HG02981 (cell line): ENCODE results near the gene OXA1L.
"Not testable (repeated sequence)": the region's sequence is repeated elsewhere in the genome, so short reads cannot be mapped to it uniquely, and the experiment has no call there.

Experiments used
- ATAC-seq: cut with Tn5 transposase; IDR thresholded peaks from one replicate; pipeline ENCODE4 v1.9.1; 2021; ENCODE audit warnings: mild to moderate bottlenecking, moderate library complexity; ENCODE audit not compliant: unreplicated experiment

Gene OXA1L

DNA sequence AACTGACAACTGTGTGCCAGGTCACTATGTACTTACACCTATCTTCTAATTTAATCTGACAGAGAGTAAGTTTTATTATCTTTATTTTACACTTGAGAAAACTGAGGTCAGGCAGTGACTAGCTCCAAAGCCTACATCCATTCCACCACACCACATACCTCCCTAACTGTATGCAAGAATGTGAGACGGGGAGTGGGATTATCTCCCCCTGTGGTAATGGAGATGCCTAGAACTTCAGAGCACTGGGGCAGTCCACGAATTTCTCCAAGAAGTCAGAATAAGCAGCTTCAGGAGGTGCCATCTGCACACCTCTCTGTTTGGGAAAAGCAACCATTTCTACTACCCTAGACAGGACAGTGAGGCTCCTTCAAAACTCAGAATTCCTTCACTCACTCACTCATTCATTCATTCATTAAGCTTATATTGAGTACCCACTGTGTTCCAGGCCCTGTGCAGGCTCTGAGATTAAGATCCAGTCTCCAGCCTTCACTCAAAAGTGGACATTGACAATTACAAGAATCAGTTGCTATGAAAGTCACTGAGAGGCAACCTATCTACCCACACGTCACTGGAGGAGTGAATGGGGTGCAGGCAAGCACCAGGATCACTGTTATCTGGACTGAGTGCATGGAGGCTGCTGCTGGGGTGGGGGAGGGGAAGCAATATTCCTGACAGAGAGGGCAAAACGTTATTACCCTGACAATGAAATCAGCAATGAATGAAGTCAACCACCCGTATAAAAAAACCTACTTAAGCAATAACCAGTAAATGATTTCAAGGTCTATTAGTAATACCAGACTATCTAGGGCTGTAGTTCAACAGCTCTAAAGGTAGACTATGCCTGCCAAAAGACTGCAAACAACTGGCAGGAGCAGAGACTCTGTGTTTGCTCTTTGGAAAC is 30.8 kb downstream of the OXA1L start:
- ATAC-seq = no peak

- no peak for ATAC-seq
These were observed 32.0 kb downstream of the OXA1L start for GRCh38 chr14:22798528-22798927.

DNA sequence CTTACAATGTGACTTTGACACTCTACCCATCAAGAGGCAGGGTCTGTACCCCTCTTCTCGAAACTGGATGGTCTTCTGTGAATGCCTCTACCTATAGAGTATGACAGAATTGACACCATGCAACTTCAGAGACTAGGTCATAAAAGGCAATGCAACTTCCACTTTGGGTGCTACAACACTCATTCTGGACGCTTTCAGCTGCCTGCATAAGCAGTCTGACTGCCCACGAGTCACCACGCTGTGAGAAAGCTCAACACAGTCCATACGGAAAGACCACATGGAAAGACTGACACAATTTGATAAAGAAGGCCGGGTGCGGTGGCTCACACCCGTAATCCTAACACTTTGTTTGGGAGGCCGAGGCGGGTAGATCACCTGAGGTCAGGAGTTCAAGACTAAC is 33.9 kb downstream of the OXA1L start:
- no peak for ATAC-seq

DNA sequence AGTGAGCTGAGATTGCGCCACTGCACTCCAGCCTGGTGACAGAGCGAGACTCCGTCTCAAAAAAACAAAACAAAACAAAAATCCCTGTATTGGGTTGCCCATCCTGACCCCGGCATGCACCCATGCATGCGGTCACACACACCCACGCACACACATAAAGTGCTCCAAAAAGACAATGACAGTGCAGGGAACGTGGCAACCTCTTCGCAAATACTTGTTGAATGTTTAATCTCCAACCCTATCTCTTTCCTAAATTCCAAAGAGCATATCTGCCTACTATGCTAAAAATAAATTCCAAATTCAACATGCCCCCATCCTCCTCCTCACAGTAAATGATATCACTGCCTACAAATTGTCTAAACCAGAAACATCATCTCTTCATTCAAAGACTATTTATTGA is 35.2 kb downstream of the OXA1L start:
- no peak for ATAC-seq

DNA sequence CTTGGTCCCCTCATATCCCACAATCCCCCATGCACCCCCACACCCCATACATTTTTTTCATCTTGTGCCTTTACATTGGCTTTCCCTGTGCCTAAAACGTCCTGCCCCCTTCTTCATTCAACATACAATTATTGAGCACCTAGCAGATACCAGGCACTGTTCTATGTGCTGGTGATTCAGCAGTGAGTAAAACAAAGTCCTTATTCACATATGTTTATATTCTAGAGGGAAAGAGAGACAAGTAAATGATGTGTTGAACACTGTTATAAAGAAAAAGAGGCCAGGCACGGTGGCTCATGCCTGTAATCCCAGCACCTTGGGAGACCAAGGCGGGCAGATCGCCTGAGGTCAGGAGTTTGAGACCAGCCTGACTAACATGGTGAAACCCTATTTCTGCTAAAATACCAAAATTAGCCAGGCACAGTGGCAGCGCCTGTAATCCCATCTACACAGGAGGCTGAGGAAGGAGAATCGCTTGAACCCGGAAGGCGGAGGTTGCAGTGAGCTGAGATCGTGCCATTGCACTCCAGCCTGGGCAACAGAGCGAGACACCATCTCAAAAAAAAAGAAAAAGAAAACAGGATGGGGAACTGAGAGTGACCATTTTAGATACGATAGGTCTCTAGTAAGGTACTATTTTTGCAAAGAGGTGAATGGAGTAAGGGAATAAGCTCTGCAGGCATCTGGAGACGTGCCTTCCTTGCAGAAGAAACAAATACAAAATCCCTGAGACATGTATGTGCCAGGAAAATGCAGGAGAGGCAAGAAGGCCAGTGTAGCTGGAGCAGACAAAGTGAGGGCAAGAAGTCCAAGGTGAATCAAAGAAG is 36.6 kb downstream of the OXA1L start:
- peak; percentile 40 for ATAC-seq

GRCh38 chr14:22803687-22803974 is 37.1 kb downstream of the OXA1L start:
- peak; percentile 35 for ATAC-seq

GRCh38 chr14:22805235-22805634 is 38.7 kb downstream of the OXA1L start:
- not testable (repeated sequence) for ATAC-seq

- no peak for ATAC-seq
These were observed 41.1 kb downstream of the OXA1L start for GRCh38 chr14:22807432-22808087.

DNA sequence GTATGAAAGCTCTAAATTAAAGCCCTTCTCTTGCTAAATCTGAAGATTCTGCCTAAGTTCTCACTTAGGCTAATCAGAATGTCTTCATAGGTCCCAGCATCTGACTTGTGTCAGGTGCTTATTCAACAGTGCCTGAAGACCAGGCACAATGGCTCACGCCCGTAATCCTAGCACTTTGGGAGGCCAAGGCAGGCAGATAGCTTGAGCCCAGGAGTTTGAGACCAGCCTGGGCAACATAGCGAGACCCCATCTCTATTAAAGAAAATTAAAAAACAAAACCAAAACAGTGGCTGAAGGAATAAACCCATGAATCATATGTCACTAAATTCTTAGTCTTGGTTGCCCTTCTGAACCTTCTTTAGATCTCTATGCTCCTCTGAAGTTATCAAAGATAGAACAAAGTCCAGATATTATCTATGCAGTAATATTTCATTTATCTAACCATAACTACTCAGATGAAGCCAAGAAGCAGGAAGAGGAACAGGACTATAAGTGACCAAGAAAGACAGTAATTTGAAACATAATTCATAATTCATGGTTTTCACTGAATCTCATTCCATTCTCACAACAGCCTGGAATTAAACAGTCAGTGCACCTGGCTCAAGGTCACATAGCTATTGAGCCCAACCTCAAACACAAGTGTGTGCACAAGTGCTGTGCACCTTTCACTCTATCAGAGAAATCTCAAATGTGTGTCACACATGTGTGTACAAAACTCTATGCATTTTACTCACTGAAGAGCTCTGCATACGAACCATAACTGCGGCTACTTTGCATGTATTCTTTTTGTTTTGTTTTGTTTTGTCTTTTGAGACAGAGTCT is 42.1 kb downstream of the OXA1L start:
- ATAC-seq = no peak

DNA sequence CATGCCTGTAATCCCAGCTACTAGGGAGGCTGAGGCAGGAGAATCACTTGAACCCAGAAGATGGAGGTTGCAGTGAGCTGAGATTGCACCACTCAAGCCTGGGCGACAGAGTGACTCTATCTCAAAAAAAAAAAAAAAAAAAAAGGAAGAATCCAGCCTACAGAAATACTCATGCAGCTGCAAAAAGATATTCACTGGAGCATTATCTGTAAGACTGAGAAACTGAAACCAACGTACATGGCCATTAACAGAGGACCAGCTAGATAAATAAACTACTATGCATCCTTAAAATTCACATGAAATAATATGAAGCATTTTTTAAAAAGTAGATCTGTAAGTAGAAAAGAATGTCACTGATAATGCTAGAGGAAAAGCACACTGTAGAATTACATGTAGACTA is 45.2 kb downstream of the OXA1L start:
- ATAC-seq = no peak

DNA sequence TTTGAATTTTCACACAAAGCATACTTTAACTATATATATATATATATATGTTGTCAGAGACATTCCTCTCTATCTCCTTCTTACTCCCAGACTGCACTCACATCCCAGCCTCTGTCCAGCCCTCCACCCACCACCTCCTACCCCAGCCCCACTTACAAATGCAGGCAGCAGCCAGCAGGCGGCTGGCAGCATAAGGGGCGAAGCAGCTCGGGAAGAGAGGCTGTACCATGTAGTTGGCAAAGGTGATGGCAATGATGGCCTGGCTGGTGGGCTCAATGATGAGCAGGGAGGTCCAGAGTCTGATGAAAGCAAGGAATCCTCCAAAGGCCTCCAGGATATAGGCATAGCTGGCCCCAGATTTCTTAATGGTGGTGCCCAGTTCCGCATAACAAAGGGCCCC is 46.3 kb downstream of the OXA1L start:
- no peak for ATAC-seq

DNA sequence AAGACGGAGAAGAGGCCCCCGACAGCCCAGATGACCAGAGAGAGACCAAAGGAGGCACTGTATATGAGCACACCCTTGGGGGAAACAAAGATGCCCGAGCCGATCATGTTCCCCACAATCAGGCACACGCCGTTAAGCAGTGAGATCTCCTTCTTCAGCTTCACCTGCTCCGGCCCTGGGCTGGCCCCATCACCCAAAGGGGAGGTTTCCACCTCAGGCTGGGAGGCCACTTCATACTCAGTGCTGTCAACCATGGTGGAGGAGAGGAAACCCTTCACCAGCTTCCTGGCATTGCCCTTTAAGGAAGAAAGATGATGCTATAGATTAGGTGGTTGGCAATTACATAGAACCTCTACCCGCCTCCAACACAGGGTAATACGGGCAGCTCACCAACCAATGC is 46.7 kb downstream of the OXA1L start:
- ATAC-seq = no peak

- no peak for ATAC-seq
These were observed 47.9 kb downstream of the OXA1L start for GRCh38 chr14:22814373-22814772.

DNA sequence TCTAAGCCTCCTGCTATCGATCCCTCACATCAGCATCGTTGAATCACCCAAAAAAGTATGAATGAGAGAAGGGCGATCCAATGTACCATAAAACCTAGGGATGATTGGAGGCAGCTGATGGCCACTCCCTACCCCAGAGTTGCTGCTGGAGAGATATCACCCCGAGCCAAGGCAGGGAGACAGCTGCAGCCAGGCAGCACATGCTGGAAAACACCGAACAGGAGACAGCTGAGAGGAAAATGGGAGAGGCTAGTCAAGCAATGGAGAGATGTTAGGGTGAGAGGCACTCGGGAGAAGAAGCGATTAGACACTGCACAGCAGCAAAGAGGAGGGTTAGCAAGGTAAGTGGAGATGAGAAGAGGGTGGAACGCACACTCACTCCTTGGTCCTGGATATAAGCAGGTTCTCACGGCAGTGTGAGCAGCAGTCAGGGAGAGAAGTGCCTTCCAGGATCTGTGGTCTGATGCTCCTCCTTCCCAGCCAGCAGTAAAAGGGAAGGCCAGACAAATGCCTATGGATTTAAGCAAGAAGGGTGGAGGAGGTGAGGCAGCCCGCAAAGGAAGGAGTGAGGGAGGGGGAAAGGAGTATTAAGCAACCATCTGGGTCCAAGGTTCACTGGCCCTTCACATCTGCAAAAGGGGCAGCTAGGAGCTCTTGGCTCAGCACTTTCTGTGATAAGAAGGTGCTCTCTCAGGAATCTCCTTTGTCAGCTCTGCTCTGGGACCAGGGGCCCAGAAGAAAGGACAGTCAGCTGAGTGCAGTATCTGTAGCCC is 48.6 kb downstream of the OXA1L start, which contains the start of gene SLC7A7:
Gene SLC7A7, minus strand, starts transcription at position 495 of the 773 bp plus-strand sequence. CDS start 2,037 bp downstream, outside the sequence.
- no peak for ATAC-seq

DNA sequence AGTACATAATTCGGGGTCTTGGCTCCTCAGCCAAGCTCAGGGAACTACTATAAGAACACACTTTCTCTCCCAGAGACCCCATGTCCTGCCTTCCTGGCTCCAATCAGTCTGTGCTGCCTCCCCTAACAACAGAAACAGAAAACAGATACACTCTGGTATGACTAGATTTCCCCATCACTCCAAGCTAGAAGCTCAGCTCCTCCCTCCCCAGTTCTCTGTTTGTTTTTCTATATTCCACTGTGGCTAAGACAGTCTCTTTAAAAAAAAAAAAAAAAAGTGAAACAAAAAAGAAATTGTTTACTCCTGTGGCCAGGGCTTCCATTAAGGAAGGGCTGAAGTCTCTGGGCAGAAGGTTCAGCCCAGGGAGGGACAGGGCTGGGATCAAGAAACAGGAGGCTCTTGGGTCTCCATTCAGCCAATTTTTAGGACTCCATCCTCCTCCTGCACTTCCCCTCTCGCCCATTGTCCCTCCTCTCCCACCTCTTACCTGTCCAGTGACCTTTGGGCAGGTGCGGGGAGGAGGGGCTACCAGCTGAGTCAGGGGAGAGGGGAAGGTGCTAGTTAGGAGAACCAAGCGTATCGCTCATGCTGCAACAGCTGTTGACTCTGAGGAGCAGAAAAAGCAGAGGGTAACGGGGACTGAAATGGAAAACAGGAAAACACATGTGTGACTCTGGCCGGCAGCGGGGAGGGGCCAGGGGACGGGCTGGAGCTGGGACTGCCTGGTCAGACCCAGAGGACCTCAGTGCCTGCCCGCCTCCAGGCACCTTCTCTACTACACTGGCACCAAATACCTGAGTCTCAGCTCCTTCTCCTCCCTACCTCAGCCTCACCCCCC is 52.9 kb downstream of the OXA1L start:
- ATAC-seq = peak; percentile 45

GRCh38 chr14:22820731-22821130 is 54.2 kb downstream of the OXA1L start:
- ATAC-seq = no peak

DNA sequence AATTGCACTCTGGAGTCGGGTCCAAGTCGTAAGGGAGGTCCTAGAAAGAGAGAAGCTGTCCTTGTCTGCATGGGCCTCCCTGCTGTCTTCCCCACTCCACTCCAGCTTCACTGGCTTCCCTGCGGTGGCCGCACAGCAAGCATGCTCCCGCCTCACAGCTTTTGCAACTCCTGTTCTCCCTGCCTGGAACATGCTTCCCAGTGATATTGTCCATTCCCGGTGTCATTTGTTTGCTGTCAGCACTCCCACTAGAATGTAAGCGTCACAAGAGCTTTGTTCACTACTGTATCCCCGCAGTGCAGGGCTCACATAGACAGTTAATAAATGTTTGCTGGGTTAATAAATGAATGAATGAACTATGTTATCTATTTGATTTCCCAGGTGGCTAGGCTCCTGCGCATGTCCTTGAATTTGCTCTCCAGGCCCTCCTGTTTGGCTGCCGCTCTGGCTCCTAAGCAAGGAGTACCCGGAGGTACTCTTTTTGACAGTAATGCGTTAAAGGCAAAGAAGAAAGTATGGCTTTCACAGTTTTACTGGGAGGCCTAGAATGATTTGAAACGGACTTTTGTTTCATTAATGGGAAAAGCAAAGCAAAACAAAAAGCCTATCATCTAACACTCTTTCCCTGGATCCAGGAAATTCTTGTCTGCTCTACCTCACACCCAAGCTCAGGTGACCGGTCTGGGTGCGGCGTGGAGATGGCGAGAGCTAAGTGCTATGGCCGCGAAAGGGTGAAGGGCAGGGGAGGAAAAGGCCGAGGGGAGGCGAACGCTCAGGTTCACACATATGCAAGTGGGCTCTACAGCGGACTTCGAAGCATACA is 54.9 kb downstream of the OXA1L start:
- ATAC-seq = no peak

DNA sequence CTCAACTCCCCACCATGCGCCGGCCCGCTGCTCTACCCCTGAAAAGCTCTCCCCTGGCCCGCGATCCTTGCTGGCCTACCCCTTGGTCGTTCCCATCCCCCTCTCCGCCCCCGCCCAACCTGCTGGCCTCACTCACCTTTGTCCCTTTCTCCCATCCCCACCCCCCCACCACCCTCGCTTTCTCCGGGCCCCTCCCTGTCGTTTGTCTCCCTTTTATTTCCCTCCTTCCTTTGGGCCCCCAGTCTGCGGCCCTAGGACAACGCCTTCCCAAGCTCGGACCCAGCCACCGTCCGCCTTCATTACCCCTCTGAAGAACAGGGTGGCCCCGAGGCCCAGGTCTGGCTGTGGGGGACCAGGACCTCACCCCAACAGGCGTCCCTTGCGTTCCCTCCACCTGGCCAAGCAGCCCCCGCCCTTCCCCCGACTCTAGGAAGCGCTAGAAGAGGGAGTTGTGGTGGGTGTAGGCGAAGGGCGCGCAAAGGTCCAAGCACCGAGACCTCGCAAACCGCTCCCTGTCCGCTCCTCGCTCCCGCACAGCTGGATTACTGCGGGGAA is 55.6 kb downstream of the OXA1L start:
- ATAC-seq = no peak
